BJ (cell line): Measurements from ENCODE around the gene RGS19. TPM values are rescaled to one million over a fixed set of nuclear protein-coding genes. Genes with fewer than 3 reads are reported as not detected.

Experiments used
- CTCF ChIA-PET: fragments of 350-600 bp; formaldehyde crosslinking; extraction: SDS; loops from one replicate; lab custom pipeline; 2021; ENCODE audit warnings: antibody characterized with exemption, inconsistent platforms; lab: Yijun Ruan, JAX
- POLR2A ChIA-PET: fragments of 300-600 bp; sonication (Branson Sonifier 250); formaldehyde crosslinking; extraction: SDS; loops from one replicate; lab custom pipeline; 2021; ENCODE audit warnings: antibody characterized with exemption; lab: Charles Lee
- DNase-seq: peaks from one replicate; pipeline ENCODE4 v3.0.0-alpha.2; 2011; ENCODE audit warnings: low read depth
- H3K27me3 ChIP-seq: 2 replicates; pipeline ENCODE4 v1.6.0; 2011; ENCODE audit warnings: low read length; ENCODE audit not compliant: control insufficient read depth, insufficient read depth
- H3K36me3 ChIP-seq: 2 replicates; pipeline ENCODE4 v1.5.1; 2011; ENCODE audit warnings: low read length; ENCODE audit not compliant: control insufficient read depth, insufficient read depth
- H3K4me3 ChIP-seq: 2 replicates; pipeline ENCODE4 v1.5.1; 2011; ENCODE audit warnings: low read depth, mild to moderate bottlenecking, control low read depth, low read length
- polyA plus RNA-seq: library from polyadenylated mRNA; depleted of rRNA; stranded (reverse); fragments of >200 nt; gene quantifications from 2 replicates; pipeline ENCODE4 v1.2.3, GENCODE V29; 2011
- TF ChIP-seq, protein P1 (sequence below): IDR thresholded peaks from 2 replicates; pipeline ENCODE4 v1.5.1; 2011; ENCODE audit warnings: low read depth, mild to moderate bottlenecking, control low read depth, inconsistent platforms, low read length, moderate library complexity; ENCODE audit not compliant: insufficient read depth

Gene RGS19
- polyA plus RNA-seq, 1 experiment = 14.5 TPM

DNA sequence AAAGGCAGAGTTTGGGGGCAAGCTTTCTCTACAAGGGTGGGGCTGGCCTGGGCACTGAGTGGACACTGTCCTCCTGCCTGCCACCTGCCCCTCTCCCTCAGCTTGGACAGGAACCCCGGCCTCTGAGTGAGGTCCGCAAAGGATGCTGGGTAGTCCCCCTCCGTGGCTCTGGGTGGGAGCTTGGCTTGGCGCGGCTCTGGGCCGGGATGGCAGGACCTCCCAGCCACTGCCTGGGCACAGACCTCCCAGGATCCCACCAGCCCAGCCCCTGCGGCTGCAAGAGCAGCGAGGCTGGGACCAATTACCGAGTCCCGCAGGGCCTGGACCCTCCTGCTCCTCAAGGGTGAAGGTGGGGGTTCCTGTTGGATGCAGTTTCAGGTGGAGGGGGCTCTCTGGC, 27.0 kb downstream of the RGS19 start:
- H3K27me3 ChIP-seq = peaks cover 19% of the 10 kb centered on the region
- no peaks in the 10 kb centered on the region for H3K36me3 ChIP-seq
- DNase-seq = no peak
- TF ChIP-seq, protein P1, sequence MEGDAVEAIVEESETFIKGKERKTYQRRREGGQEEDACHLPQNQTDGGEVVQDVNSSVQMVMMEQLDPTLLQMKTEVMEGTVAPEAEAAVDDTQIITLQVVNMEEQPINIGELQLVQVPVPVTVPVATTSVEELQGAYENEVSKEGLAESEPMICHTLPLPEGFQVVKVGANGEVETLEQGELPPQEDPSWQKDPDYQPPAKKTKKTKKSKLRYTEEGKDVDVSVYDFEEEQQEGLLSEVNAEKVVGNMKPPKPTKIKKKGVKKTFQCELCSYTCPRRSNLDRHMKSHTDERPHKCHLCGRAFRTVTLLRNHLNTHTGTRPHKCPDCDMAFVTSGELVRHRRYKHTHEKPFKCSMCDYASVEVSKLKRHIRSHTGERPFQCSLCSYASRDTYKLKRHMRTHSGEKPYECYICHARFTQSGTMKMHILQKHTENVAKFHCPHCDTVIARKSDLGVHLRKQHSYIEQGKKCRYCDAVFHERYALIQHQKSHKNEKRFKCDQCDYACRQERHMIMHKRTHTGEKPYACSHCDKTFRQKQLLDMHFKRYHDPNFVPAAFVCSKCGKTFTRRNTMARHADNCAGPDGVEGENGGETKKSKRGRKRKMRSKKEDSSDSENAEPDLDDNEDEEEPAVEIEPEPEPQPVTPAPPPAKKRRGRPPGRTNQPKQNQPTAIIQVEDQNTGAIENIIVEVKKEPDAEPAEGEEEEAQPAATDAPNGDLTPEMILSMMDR = no peak
- H3K4me3 ChIP-seq = no peak overlapping the region
- ChIA-PET CTCF (interaction anchor here (0.6 to 8.0 kb wide), 4 partner anchors 8 to 18 kb away, joined by 3 to 76 read pairs (median 6); partner anchors contain the start of gene TCEA2), POLR2A (no interaction called here)

DNA sequence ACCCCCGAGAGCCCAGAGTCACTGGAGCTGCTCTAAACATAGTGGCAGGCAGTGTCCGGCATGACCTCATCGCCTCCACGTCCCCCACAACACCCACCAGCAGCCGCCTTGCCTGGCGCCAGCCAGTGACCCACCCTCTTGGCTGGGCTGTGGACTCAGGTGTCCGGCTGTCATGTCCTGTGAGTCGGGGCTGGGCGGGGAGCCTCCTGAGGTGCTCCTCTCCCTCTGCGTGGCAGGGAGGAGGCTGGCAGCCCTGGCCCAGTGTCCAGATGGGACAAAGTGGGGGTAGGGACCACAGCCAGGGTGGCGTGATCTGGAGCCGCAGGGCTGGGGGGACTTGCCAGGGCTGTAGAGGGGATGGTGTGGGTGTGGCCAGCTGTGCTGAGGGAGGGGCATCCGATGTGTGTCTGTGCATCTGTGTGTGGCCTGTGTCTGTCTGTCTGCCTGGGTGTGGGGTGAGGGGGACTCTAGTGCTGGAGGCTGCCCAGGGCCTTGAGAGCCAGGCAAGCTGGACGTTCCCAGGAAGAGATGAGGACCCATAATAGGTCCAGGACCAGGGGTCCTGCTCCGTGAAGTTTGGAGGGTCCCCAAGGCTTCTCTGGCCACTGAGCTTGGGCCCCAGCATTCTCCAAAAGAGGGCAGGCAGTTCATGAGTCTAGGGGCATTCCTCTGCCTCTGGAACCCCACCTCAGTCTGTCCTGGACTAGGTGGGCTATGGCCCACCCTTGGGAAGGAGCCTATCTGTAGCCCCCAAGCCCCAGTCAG, 27.6 kb downstream of the RGS19 start:
- ChIA-PET POLR2A (no interaction called here), CTCF (interaction anchor here (0.6 to 8.0 kb wide), 2 partner anchors 12 to 18 kb away, joined by 3 to 76 read pairs; no protein-coding TSS in a partner anchor)
- Histone ChIP-seq H3K27me3 (peaks cover 23% of the 10 kb centered on the region), H3K36me3 (no peaks in the 10 kb centered on the region), H3K4me3 (no peak overlapping the region)
- TF ChIP-seq, protein P1 = no peak
- no peak for DNase-seq

DNA sequence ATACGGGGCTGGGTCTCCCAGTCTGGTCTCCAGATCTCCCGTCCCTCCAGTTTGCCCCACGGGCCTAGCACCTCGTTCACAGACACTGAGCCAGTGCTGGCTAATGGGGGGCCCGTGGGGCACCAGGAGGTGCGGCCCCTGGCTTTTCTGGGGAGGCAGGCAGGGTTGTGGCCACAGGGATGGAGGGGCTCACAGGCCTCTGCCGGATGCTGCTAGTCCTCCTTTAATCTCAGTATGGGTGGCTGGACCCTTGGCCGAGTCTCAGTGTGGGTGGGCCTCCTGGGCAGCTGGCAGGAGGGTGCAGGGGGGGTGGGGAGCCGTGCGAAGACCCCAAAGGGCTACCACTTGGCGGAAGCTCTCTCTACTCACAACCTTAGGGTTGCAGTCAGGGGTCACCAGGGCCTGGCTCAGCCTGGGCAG, 28.3 kb downstream of the RGS19 start:
- ChIA-PET POLR2A (no interaction called here), CTCF (interaction anchor here (1.2 to 1.8 kb wide), 2 partner anchors 9 to 33 kb away, joined by 3 to 4 read pairs; partner anchors contain the start of gene LKAAEAR1)
- no peaks in the 10 kb centered on the region for H3K36me3 ChIP-seq
- no peak for DNase-seq
- no peak overlapping the region for H3K4me3 ChIP-seq
- H3K27me3 ChIP-seq = peaks cover 26% of the 10 kb centered on the region
- TF ChIP-seq, protein P1 = no peak

DNA sequence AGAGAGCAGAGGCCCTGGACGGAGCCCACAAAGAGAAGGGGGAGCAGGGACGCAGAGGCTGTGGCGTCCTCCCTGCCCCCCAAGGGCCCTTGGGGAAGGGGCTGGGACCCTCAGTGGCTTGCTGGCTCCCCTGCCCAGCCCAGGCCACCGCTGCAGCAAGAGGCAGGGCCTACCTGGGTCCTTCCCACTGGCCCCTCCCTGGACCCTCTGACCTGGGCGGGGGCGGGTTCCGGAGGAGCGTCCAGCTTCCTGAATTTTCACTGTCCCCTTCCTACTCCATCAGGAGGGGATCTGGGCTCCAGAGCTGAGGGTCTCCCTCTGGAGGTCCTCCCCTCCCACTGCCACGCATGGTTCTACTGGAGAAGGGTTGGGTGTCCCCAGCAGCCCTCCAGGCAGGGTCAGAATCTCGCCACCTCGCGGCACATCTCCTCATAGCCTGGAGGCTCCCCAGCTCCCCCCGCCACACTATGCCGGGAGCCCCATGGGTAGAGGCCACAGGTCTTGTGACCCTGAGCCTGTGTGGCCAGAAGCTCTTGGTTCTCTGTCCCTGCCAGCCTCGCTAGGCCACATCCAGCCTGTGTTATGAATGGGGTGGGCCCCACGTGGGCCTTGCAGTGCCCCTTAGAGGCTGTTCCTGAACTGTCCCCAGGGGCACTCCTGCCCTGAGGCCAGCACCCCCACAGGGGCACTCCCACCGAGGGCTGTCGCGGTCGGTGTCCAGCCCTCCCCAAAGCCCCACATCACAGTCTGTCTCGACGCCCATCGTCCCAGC, 28.9 kb downstream of the RGS19 start:
- Histone ChIP-seq H3K36me3 (no peaks in the 10 kb centered on the region), H3K27me3 (peaks cover 31% of the 10 kb centered on the region), H3K4me3 (no peak overlapping the region)
- ChIA-PET CTCF (interaction anchor here (0.6 to 1.8 kb wide), 4 partner anchors 9 to 512 kb away, joined by 3 to 4 read pairs (median 4); partner anchors contain the start of gene LKAAEAR1), POLR2A (no interaction called here)
- no peak for DNase-seq
- TF ChIP-seq, protein P1 = no peak

DNA sequence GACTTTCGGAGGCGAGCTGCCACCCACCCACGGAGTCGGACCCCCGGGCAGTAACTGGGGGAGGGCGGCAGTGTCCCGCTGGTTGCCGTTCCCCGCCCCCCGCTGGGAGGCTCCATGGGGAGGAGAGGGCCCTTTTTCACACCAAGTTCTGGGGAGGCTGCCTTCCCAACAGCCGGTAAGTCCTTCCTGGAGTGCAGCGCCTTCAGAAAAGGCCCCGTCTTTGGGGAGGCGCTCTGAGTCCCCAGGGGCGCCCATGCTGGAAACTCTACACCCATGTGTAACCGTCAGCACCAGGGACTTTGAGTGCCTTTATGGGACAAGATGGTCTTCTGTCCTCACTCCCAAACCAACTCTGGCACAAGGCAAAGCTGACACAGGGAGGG, 29.4 kb downstream of the RGS19 start:
- POLR2A ChIA-PET = no interaction called here
- Histone ChIP-seq H3K4me3 (peak overlapping the region; percentile 16; the same call in 1 of the 2 replicates), H3K27me3 (peaks cover 32% of the 10 kb centered on the region), H3K36me3 (no peaks in the 10 kb centered on the region)
- CTCF ChIA-PET = interaction anchor here (0.6 to 1.8 kb wide), 4 partner anchors 10 to 512 kb away, joined by 3 to 4 read pairs (median 4); partner anchors contain the start of gene LKAAEAR1
- TF ChIP-seq, protein P1 = no peak
- DNase-seq = no peak
